RKO (cell line): ENCODE data around the gene EXTL1.
A peak's percentile ranks its signal among the peaks of the same experiment; 100 is the strongest.

Experiments
- DNase-seq: peaks from one replicate; pipeline ENCODE4 v3.0.0-alpha.2; 2016; ENCODE audit warnings: low spot score

The EXTL1 gene

DNA sequence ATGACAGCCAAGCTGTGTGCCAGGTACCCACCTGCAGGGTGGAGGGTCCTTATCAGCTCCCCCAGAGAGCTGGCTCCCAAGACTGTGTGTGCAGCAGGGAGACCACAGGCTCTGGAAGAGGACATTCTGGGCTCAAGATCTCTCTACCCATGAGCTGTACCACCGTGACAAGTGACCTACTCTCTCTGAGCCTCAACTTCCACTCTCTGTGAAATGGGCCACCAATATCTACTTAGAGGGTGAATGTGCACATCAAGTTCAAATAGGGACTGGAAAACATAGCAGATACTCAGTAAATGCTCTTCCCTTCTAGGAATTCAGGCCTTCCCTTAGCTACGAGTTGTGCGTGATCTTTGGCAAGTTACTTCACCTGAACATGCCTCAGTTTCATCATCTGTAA is 22.8 kb downstream of the EXTL1 start:
- DNase-seq = no peak

DNA sequence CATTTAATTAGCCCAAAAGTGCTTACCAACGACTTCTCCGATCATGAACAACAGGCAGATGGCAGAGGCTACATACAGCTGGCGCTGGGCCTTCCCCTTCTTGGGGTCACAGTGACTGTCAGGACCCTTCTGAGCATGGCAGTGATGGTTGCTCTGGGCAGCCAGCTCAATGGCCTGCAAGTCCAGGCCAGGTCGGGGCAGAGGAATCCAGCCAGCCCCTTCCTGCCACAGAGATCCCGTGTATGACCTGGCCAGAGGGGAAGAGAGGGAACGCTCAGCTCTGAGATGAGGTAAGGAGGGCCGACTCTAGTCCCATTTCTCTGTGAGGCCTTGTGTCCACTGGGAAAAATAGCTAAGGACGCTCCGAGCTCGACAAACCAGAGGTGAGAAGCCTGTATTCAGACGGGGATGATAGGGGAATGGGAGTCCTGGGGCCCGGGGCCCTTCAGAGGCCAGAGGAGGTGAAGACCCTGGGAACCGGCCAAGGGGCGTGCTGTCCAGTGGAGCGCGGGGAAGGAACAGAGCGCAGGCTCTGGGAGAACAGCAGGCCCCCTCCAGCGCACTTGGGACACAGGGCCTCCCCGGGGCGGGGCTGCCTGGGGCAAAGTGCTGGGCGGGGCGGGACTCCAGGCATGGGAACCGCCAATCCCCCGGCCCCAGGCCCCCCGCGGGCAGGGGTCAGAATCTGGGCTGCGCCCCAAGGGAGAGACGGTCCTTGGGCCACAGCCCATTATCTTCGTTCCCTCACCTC is 23.6 kb downstream of the EXTL1 start:
- DNase-seq = no peak

DNA sequence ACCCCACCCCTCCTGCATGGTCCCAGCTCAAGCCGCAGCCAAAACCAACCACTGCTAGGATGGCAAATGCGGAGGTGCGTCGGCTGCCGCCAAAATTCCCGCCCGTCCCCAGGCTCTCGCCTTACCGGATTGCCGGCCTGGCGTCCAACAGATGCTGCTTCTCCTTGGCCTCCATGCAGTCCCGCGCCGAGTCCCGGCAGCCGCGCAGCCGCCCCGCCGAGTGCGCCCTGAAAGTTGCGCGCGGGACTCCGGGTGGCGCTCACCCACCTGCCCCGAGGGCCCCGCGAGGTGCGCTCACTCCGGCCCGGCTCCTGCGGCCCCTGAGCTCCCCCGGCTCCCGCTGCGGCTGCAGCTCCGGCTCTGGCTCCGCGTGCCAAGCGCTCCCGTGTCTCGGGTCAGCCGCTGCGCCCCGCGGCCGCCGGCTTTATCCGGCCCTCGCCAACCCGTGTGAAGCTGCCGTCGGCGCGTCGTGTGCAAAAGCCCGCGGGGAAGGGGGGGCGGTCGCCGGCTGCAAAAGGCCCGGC is 24.2 kb downstream of the EXTL1 start, which contains the start of gene SLC30A2:
Gene SLC30A2 (minus strand): TSS at position 397 of the 524 bp plus-strand sequence. CDS start 222 bp downstream, at position 175.
- no peak for DNase-seq

DNA sequence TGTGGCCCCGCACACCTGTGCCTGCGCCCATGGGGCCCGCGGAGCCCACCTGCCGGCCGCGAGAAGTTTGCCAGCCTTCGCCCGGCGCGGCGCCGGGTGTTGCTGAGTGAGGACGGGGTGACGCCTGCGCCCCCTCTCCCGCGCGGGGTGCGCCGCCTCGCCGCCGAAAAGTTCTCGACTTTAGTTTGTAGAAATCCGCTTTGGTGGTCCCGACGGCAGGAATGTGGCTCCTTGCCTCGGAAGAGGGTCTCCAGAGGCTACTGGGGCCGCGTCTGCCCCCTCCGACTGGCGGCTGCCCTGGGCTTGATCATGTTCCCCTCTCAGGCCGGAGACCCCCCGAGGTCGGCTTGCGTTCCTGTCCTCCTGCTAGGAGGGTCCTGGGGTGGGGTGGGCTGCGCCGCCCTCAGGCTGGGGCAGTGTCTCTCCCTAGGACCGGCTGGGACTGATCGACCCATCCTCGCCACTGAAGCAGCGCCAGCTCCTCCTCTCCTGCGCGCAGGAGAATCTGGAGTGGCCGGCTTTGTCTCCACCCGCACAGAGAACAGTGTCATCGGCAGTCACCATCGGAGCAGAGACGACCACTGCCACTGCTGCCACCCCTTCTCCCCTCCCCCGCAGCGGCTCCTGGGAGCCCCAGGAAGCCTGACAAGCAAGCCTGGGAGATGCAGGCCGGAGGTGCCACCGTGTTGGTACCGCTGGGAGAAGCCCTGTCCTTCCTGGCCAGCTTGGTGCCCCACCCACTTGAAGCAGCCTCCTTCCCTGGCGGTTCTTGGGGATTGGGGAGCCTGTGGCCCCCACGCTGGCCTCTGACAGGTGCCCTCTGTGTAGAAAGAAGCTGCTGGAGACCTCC is 24.9 kb downstream of the EXTL1 start:
- no peak for DNase-seq

DNA sequence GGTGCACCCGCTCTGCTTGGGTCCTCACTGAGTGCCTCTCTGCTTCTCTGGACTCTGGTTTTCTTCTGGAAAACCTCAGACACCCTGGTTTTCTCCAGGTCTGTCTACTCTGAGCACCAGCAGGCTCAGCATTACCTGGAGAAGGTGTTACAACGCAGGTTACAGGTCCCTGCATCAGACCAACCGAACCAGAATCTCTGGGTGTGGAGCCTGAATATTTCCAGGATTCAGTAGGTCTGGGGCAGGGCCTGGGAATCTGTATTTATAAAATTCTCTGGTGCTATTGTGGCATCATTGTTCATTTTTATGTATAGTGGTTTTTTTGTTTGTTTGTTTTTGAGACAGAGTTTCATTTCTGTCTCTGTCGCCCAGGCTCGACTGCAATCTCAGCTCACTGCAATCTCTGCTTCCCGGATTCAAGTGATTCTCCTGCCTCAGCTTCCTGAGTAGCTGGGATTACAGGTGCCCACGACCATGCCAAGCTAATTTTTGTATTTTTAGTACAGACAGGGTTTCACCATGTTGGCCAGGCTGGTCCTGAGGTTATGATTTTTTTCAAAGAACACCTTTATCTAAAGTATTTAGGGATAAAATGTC is 25.8 kb downstream of the EXTL1 start:
- no peak for DNase-seq

DNA sequence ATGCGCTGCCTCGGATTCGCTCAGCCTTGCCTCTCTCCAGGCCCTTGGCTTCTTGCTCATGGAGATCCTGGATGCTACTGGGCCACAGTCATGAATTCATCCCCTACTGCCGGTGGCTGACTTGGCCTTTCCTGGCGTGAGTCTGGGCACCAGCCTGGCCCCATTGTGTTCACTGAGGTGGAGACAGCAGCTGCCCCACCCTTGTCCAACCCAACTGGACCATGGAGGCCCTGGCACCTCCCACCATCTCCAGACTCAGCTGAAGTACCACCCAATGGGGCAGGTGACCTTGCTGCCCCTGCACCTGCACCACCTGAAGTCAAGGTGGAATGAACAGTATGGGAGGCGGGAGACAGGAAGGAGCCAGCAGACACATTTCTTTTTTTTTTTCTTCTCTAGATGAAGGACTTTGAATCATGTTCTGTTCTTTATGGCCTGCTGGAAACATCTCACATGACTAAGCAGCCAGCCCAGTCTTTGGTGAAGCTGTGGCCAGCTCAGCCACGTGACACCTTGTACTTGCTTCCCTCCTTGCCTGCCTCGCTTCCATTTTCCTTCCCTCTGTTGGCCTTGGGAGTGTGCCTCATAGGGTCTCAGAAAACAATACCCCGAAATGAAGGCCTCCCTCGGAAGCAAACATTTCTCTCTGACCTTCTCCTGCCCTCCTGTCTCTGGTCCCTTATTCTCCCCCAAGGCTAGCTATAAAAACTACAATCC is 28.1 kb downstream of the EXTL1 start:
- DNase-seq = no peak

DNA sequence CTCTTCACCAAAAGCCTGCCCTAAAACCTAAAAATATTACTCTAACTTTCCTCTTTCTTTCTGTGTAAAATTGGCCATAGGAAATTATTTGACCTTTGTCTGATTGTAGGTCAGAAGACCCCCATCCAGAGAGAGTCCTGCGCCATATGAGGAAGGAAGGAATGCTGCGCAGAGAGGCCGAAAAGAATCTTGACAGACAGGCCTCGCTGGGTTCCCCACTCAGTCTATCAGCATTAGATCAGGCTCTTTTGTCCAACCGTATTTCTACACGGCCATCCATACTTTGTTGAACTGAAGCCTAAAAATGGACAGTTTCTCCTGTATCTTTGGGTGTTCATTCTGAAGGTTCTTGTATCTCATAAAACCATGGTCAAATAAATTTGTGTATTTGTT is 28.7 kb downstream of the EXTL1 start:
- no peak for DNase-seq

DNA sequence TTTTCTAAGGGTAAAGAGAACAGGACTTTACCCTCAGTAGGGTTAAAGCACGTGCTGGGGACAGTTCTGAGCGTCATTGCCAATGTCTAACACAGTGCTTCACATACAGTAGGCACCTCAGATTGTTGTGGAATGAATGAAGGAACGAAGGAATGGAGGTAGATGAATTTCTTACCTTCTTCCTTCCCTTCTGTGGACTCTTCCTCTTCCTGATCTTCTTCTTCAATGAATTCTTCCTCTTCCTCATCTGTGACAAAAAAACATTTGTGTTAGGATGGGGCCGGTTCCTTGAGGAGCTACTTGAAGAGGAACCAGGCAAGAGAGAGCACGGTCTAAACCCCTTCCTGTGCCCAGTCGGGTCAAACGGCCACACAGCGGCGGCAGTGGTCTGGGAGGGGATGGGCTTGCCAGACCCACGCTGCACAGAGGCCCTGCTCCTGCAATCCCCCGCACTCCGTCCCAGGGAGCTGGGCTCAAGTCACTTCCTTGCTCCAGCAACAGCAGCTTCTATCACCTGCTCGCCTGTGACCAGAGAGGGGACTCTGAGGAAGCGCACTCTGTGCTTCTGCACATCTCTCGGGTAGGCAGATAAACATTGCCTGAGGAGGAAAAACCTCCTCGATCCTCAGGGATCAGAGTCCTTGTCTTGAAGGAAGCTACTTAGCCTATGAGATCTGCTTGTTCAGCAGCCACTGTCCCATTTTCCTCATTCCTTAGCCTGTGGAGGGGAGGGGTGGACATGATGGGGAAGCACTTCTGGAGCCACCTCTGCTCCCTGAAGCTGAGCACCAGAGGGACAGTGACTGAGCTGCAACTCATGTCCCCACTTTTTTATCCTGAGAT is 32.4 kb downstream of the EXTL1 start:
- DNase-seq = no peak

DNA sequence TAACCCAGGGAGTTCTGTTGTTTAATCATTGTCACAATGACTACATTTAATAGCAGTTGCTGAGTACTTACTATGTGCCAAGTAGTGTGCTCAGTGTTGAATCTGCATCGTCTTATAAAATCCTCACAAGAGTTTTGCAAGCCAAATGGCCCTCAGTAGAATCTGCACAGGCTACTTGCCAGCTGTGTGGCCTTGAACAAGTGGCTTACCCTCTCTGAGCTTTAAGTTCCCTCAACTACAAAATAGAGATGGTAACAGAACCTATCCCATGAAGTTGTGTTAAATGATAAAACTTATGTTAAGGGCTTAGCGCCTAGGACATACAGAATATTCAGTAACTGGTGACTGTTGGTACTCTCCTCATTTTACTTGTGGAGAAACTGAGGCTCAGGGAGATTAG is 33.5 kb downstream of the EXTL1 start:
- DNase-seq = no peak

DNA sequence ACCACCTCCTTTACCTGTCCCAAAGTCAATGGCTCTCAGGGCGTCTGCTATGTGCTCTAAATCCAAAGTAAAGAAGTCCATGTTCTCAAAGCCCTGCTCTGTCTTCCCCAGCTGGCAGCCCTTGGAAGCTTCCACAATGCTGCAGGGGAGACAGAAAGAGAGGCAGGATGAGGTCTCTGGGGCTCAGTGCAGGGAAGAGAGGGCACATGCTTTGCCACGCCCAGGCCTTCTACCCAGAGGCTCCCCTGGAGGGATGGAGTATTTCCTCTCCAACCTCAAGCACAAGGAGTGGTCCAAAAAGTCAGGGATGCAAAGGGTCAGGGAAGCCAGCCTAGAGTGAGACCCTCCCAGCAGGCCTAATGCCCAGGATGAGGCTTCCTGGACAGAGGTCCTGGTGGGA is 35.6 kb downstream of the EXTL1 start:
- DNase-seq = no peak

DNA sequence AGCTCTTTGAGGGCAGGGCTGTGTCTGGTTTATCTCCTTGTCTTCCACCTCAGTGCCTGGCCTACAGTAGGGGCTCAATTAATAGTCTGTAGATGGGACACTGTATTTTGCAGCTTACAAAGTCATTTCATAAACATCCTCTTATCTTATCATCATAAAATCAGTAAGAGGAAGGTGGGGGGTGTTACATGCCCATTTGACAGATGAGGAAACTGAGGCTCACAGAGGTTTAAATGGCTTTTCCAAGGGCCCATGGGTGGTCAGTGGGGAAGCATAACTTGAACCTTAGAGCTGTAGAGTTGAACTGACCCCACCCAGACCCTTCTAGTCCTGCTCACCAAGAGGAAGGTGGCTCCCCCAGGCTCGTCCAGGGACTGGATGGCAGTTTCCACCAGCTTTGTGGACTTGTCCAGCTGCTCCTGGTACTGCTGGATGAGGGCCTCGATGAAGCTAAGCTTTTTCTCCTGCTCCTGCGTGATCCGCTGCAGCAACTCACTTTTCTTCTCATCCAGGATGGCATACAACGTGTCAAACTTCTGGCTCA is 36.5 kb downstream of the EXTL1 start:
- DNase-seq = no peak

DNA sequence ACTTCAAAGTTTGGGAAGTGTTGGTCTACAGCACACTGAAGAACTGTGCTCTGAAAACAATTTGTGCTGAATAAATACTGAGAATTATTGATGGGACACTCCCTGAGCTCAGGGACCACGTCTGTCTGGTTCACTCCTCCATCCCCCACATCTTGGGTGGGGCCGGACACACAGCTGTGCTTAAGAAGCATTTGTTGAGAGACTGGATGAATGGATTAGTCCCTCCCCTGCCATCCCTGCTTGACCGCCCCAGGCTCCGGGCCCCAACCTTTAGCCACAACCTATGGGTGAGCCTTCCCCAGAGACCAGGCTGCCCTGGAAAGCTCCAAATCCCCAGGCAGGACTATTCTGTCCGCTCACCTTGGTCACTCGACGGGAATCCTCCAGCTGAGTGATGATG is 38.3 kb downstream of the EXTL1 start:
- no peak for DNase-seq

DNA sequence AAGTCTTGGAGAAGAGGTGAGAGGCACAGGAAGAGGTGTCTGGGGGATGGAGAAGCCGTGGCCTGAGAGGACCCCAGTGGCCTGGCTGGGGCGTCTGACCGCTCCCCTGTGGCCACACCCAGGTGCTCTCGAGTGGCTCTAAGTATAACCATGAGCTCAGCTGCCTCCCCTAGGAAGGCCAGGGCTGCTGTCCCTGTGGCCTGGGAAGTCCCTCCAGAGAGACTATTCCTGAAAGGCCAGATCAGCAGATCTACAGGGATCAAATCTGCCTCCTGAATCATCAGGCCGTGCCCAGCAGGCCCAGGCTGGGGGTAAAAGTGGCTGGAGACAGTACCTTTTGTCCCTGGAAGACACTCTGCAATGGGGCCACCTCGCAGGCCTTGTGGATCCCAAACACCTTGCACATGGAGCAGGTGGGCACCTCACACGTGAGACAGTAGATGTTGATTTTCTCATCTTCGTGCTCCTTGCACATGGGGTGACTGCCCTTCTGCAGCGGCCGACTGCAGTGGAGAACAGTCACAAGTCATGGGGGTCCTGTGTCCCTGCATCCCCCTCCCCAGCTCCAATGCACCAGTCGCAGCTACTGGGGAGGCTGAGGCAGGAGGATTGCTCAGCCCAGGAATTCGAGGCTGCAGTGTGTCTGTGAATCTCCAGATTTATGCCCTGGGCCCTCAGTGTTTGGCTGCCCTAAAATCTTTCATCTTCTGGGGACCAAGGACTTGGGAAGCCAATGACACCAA is 39.4 kb downstream of the EXTL1 start:
- no peak for DNase-seq

DNA sequence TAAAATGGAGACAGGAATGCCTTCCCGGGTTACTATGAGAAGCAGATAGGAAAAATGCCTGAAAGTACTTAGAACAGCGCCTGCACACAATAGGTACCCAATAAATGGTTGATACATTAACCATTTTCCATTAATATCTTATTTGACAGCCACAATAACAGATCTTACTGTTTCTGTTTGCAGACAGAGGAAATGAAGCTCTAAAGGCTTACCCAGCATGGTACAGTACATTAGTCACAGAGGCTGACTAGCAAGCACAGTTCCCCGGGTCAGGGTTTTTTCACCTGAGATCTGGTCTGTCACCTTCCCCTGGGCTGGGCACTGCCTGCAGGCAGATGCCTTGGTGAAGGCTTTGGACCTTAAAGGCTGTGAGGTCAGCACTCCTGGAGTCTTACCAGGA is 43.0 kb downstream of the EXTL1 start:
- no peak for DNase-seq

DNA sequence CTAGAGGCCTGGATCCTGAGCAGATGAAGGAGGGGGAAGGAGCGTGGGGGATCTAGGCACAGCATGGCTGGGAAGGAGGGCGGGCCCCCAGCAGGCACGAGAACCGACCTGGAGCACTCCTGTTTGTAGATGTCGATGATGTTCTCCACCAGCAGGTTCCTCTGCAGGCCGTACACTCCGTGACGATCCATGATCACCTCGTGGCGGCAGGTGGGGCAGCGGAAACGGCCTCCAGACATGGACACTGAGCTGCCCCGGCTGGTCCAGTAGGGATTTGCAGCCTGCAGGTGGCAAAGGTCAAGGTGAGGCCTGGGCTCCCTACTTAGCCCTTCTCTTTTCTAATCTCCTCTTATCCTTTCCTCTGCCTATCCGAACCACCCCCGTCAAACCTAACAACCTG is 44.6 kb downstream of the EXTL1 start:
- no peak for DNase-seq

DNA sequence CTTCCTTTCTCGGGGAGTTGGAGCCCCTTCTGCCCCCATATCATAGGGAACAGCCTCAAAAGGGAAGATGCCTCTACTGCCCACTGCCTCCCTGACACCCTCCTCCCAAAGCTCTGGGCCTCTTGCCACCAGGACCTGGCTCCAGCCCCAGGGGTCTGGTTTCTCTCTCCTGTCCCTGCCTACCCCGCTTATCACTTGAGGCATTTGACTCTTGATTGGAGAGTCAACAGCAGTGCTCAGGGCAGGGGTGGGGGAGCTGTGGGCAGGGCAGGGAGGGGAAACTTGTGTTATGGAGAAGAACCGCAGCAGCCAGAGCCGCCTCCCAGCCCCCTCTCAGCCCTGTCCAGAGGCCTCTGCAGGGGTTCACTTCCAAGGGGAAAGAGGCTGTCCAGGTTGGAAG is 45.3 kb downstream of the EXTL1 start:
- DNase-seq = no peak

DNA sequence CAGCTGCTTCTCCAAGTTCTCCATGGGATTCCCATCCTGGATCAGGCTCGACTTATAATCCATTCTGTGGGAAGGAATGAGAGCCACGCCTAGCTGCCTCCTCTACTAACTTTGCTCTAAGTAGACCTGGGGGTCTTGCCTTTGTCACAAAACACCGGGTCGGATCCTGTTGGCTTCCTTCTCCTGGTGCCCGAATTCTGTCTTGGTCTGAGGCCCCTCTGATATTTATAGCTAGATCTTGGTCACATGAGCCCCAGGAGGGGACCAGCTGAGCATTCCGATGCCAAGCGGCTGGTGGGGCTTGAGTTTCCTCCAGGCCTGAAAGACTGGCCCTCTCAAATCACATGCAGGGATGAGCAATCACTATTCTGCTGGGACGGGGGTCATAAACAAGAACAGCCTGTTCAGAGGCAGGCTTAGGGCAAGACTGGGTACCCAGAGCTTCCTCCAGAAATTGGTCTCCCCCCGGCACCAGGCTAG is 45.9 kb downstream of the EXTL1 start, which contains the start of gene TRIM63:
Gene TRIM63 (minus strand): TSS at position 199 of the 480 bp plus-strand sequence. CDS start 136 bp downstream, at position 63.
- no peak for DNase-seq

DNA sequence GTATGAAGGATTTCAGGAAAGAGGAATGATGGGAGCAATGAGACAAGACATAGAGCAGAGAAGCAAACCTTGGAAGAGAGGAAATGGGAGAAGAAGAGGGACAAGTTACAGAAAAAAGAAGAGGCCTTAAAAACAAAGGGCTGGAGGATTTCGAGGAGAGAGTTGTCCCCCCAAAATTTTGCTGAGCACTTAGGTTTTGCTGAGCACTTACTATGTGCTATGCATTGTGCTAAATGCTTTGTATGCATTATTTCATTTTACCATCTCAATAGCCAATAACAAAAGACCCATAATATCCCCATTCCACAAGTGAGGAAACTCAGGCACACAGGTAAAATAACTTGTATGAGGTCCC is 48.3 kb downstream of the EXTL1 start:
- DNase-seq = no peak

DNA sequence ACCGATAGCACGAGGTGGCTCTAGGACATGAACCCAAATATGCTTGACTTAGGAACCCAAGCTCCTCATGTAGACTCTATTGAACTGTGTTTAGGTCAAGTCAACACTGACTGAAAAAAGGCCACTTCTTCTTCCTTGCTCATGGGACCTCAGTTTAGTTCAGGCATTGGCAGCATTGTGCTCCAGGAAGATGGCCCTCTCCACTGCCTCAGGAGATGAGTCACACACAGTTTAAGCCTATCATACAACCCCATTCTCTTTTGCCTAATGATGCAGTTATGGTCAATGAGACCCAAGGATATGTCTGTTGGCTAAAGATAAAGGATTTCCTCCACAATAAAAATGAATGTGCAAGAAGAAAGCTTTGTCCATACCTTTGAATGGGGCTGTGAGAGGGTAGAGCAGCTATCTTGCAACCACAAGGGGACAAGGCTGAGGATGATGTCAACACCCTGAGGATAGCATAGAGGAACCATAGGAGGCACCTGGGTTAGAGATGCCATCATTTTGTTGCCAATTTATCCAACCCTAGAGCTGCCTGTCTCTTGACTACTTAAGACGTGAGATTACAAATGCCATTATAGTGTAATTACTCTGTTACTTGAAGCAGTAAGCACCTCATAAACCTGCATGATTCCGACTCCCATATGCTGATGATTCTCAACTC is 48.9 kb downstream of the EXTL1 start:
- peak; percentile 7 for DNase-seq
